Muscle layer of duodenum (tissue), 2 donors: ENCODE data around the gene ANTXR1.
A peak's percentile ranks its signal among the peaks of the same experiment; 100 is the strongest.
"Not testable (repeated sequence)": the region's sequence is repeated elsewhere in the genome, so short reads cannot be mapped to it uniquely, and the experiment has no call there.

ENCODE experiments used
- H3K27ac ChIP-seq: one replicate; pipeline ENCODE4 v1.7.0; 2013; ENCODE audit warnings: mild to moderate bottlenecking, low read length
- H3K27me3 ChIP-seq: one replicate; pipeline ENCODE4 v1.7.0; 2013; ENCODE audit warnings: low read depth, mild to moderate bottlenecking, control low read depth, low read length
- H3K36me3 ChIP-seq, 2 donors: one replicate each; pipeline ENCODE4 v1.7.0; 2013; ENCODE audit warnings: low read length in 2 of 2, control low read depth in 1 of 2, mild to moderate bottlenecking in 1 of 2; ENCODE audit not compliant: insufficient read depth in 2 of 2, control insufficient read depth in 1 of 2
- H3K4me1 ChIP-seq, 2 donors: one replicate each; pipeline ENCODE4 v1.7.0; 2013; ENCODE audit warnings: low read length in 2 of 2, mild to moderate bottlenecking in 2 of 2, control low read depth in 1 of 2, moderate library complexity in 1 of 2; ENCODE audit not compliant: insufficient read depth in 2 of 2, control insufficient read depth in 1 of 2
- H3K4me3 ChIP-seq, 2 donors: one replicate each; pipeline ENCODE4 v1.7.0; 2013; ENCODE audit warnings: low read length in 2 of 2, low read depth in 1 of 2, mild to moderate bottlenecking in 1 of 2
- H3K9me3 ChIP-seq, 2 donors: one replicate each; pipeline ENCODE4 v1.7.0; 2013; ENCODE audit warnings: low read length in 2 of 2, control low read depth in 1 of 2, mild to moderate bottlenecking in 1 of 2; ENCODE audit not compliant: control insufficient read depth in 1 of 2
- donor health status: healthy.

Gene ANTXR1

GRCh38 chr2:69221512-69221911 is 208.5 kb downstream of the ANTXR1 start:
- no peak overlapping the region for H3K4me3 ChIP-seq
- no peak overlapping the region for H3K27ac ChIP-seq
- H3K36me3 ChIP-seq, result no peaks in the 10 kb centered on the region
- no peaks in the 10 kb centered on the region for H3K9me3 ChIP-seq
- no peaks in the 10 kb centered on the region for H3K27me3 ChIP-seq
- H3K4me1 ChIP-seq, result peaks cover 0 to 8% of the 10 kb centered on the region in 2 donors

DNA sequence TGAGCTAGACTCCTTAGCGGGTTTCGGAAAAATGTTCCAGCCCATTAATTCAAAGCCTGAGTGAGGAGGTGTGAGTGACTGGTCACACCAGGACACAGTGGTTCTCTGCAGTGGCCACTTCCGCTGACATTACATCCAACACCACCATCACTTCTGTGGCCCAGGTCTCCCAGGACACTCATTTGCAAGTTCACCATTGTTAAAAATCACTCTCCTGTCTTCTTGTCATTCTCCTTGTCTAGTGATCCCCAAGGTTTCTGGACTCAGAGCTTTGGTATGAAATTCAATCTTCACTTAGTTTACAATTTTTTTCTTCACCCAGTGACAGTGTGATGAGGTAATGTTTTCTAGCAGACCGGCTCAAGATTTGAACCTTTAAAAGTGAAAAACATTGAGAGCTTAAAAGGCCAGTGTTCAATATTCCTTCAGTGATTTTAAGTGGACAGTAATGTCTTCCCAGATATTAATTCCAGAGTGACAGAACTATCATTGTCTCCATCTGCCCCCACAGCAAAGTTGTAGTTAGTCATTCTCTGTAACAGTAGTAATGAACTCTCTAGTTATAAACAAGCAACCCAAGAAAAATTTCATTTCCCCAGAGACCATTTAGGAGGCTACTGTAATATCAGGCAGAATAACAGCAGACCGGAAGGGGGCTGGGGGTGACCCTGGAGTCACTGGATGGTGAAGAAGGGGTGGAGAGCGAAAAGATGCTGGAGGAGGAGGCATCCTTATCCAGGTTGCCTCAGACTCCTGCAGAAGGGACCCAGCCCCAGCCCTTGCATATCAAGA is 209.2 kb downstream of the ANTXR1 start:
- Histone ChIP-seq H3K4me3 (no peak overlapping the region), H3K27ac (peak overlapping the region; percentile 24), H3K27me3 (no peaks in the 10 kb centered on the region), H3K9me3 (no peaks in the 10 kb centered on the region), H3K4me1 (peaks cover 0 to 8% of the 10 kb centered on the region in 2 donors), H3K36me3 (no peaks in the 10 kb centered on the region)

- no peak overlapping the region for H3K27ac ChIP-seq
- H3K4me1 ChIP-seq, result peaks cover 0 to 8% of the 10 kb centered on the region in 2 donors
- H3K36me3 ChIP-seq, result no peaks in the 10 kb centered on the region
- no peak overlapping the region for H3K4me3 ChIP-seq
- H3K27me3 ChIP-seq, result no peaks in the 10 kb centered on the region
- H3K9me3 ChIP-seq, result no peaks in the 10 kb centered on the region
Observed at GRCh38 chr2:69222953-69223658, 210.1 kb downstream of the ANTXR1 start.

- Histone ChIP-seq H3K27me3 (no peaks in the 10 kb centered on the region), H3K4me1 (peaks cover 0 to 8% of the 10 kb centered on the region in 2 donors), H3K36me3 (no peaks in the 10 kb centered on the region), H3K27ac (no peak overlapping the region), H3K4me3 (no peak overlapping the region), H3K9me3 (no peaks in the 10 kb centered on the region)
Observed at GRCh38 chr2:69223759-69224511, 211.0 kb downstream of the ANTXR1 start.

DNA sequence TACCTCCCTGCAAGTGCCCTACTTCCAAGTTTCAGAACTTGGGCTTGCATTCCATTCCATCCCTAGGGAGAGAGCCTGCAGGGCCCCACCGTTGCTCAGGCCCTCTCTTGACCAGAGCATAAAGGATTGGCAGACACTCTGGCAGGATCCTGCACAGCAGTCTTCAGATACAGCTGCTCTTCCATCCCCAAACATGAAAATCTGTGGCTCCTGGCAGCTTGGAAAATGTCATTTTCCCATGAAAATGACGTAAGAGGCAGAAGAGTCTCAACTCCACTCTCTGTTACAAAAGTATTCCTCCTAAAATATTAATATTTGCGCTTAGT is 211.5 kb downstream of the ANTXR1 start:
- Histone ChIP-seq H3K27ac (no peak overlapping the region), H3K4me1 (peaks cover 0 to 8% of the 10 kb centered on the region in 2 donors), H3K36me3 (no peaks in the 10 kb centered on the region), H3K9me3 (no peaks in the 10 kb centered on the region), H3K4me3 (no peak overlapping the region), H3K27me3 (no peaks in the 10 kb centered on the region)

DNA sequence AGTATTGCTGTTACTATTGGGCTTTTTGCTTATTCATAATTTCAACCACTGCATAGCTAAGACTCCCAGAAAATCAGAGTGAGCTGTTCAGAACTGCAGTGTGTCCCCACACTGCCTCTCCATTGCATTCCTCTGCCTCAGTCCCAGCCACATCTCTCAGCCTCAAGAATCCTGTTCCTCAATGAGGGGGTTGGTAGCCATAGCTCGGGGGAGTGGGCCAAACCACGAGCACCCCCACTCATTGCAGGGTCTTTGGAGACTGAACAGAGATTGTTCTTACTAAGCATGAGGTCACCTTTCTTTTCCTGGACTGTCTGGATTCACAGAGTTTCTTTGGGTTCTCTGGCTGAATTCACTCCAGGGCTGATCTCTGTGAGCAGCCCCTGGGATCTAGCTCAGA is 213.0 kb downstream of the ANTXR1 start:
- Histone ChIP-seq H3K27me3 (no peaks in the 10 kb centered on the region), H3K4me3 (no peak overlapping the region), H3K4me1 (peaks cover 0 to 8% of the 10 kb centered on the region in 2 donors), H3K9me3 (no peaks in the 10 kb centered on the region), H3K27ac (no peak overlapping the region), H3K36me3 (no peaks in the 10 kb centered on the region)

DNA sequence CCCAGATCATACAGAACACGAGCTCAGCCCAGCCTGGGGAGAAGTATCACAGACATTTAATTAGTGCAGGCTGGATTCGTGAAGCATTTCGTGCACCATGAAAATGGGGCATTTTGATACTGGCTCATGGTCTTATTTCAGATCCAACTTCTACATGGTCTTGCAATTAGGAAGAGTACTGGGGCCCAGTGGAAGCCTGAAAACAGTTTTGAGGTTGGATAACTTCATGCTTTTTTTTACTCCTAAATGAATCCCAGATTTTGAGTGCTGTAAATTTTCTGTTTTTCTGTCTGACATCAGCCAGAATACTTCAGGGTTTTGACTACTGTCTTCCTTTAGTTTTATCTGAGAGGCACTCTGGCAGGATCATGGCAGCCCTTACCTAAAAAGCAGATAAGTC is 213.9 kb downstream of the ANTXR1 start:
- H3K27me3 ChIP-seq, result no peaks in the 10 kb centered on the region
- H3K36me3 ChIP-seq, result no peaks in the 10 kb centered on the region
- no peak overlapping the region for H3K27ac ChIP-seq
- peaks cover 0 to 8% of the 10 kb centered on the region in 2 donors for H3K4me1 ChIP-seq
- no peak overlapping the region for H3K4me3 ChIP-seq
- H3K9me3 ChIP-seq, result no peaks in the 10 kb centered on the region

GRCh38 chr2:69227716-69228115 is 214.7 kb downstream of the ANTXR1 start:
- Histone ChIP-seq H3K9me3 (no peaks in the 10 kb centered on the region), H3K4me3 (no peak overlapping the region), H3K36me3 (no peaks in the 10 kb centered on the region), H3K27me3 (no peaks in the 10 kb centered on the region), H3K27ac (no peak overlapping the region), H3K4me1 (peaks cover 0 to 4% of the 10 kb centered on the region in 2 donors)

DNA sequence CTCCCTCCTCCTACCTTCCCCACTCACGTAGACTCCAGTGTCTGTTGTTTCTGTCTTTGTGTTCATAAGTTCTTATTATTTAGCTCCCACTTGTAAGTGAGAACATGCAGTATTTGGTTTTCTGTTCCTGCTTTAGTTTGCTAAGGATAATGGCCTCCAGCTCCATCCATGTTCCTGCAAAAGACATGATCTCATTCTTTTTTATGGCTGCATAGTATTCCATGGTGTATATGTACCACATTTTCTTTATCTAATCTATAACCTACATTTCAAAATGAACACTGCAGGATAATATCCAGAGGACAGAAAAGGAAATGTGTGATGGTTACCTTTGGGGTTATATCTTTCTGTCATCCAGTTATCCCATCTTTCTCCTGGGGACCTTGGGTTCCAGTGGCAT is 218.0 kb downstream of the ANTXR1 start:
- not testable (repeated sequence) for H3K4me3 ChIP-seq, H3K27me3 ChIP-seq, H3K9me3 ChIP-seq, H3K27ac ChIP-seq, H3K4me1 ChIP-seq, H3K36me3 ChIP-seq

- Histone ChIP-seq H3K9me3 (no peaks in the 10 kb centered on the region), H3K4me3 (no peak overlapping the region), H3K27ac (no peak overlapping the region), H3K27me3 (no peaks in the 10 kb centered on the region), H3K36me3 (no peaks in the 10 kb centered on the region), H3K4me1 (no peaks in the 10 kb centered on the region)
Observed at GRCh38 chr2:69231612-69232277, 218.8 kb downstream of the ANTXR1 start.

- H3K4me1 ChIP-seq, H3K9me3 ChIP-seq, H3K36me3 ChIP-seq, H3K27me3 ChIP-seq, H3K4me3 ChIP-seq, H3K27ac ChIP-seq: not testable (repeated sequence)
Observed at GRCh38 chr2:69235835-69236234, 222.9 kb downstream of the ANTXR1 start.
